Measurements from ENCODE around the gene BCO1. TPM values are rescaled to one million over a fixed set of nuclear protein-coding genes. Genes with fewer than 3 reads are reported as not detected.

Gene BCO1
- total RNA-seq = not detected

GRCh38 chr16:81238296-81239011 lies at the start of gene BCO1:
BCO1 (plus strand) TSS chr16:81238689; CDS start chr16:81238909, 220 bp downstream.
- no peak for TF ChIP-seq CTCF (IDR thresholded peaks at IDR 0.05; ENCODE audit: low read depth)

- no peak for TF ChIP-seq CTCF (IDR thresholded peaks at IDR 0.05; ENCODE audit: low read depth)
Measured at GRCh38 chr16:81189100-81189664, 49.3 kb upstream of the BCO1 start.

- no peak for TF ChIP-seq CTCF (IDR thresholded peaks at IDR 0.05; ENCODE audit: low read depth)
Measured at GRCh38 chr16:81190667-81191066, 47.8 kb upstream of the BCO1 start.

- TF ChIP-seq CTCF (IDR thresholded peaks at IDR 0.05; ENCODE audit: low read depth) = no peak
Measured at GRCh38 chr16:81195885-81196534, 42.5 kb upstream of the BCO1 start.

GRCh38 chr16:81198635-81199034 lies 39.9 kb upstream of the BCO1 start:
- no peak for TF ChIP-seq CTCF (IDR thresholded peaks at IDR 0.05; ENCODE audit: low read depth)

GRCh38 chr16:81201267-81201666 lies 37.2 kb upstream of the BCO1 start:
- TF ChIP-seq CTCF (IDR thresholded peaks at IDR 0.05; ENCODE audit: low read depth) = no peak

Data from subcutaneous adipose tissue (tissue), 4 donors.